Endothelial cell of umbilical vein (primary cell): Measurements from ENCODE around the gene SMIM8. TPM values are rescaled to one million over a fixed set of nuclear protein-coding genes. Genes with fewer than 3 reads are reported as not detected.

Experiments used
- BruUV-seq: library from RNA; stranded (reverse); fragments of 400-500 nt; replicated peaks from 2 replicates; lab custom pipeline; 2021; lab: Mats Ljungman, UMichigan
- CTCF ChIA-PET: fragments of 300-600, 350-600 bp; sonication (Branson Sonifier 250); formaldehyde crosslinking; loops from one replicate; lab custom pipeline; 2021; ENCODE audit warnings: antibody characterized with exemption, inconsistent platforms; lab: Charles Lee
- POLR2A ChIA-PET: fragments of 300-600, 350-600 bp; sonication (Branson Sonifier 250); formaldehyde crosslinking; loops from one replicate; lab custom pipeline; 2021; ENCODE audit warnings: antibody characterized with exemption, inconsistent platforms; lab: Charles Lee
- DNase-seq: peaks from one replicate; pipeline ENCODE4 v3.0.0-alpha.2; 2011; ENCODE audit warnings: low read depth, low spot score
- FAIRE-seq: peaks from 2 replicates; lab custom pipeline; 2011; peaks lifted over from hg19 to GRCh38; lab: Jason Lieb, UNC
- H2AFZ ChIP-seq: 2 replicates; pipeline ENCODE4 v1.6.0; 2012; ENCODE audit warnings: low read depth, low read length, control low read depth, inconsistent platforms
- H3K27ac ChIP-seq: 2 replicates; pipeline ENCODE4 v1.5.1; 2011; ENCODE audit warnings: low read depth, mild to moderate bottlenecking, control low read depth, low read length, moderate library complexity; ENCODE audit not compliant: insufficient read depth
- H3K27me3 ChIP-seq, 2 experiments: 2 replicates each; pipeline versions ENCODE4 v1.6.0 to v1.6.1; 2011; ENCODE audit warnings: low read length in 2 of 2, mixed read lengths in 1 of 2; ENCODE audit not compliant: control insufficient read depth in 2 of 2, insufficient read depth in 2 of 2
- H3K36me3 ChIP-seq, 2 experiments: 2 replicates in 1 of 2; 3 replicates in 1 of 2; pipeline ENCODE4 v1.5.1; 2011; ENCODE audit warnings: low read length in 2 of 2, mild to moderate bottlenecking in 1 of 2, moderate library complexity in 1 of 2; ENCODE audit not compliant: control insufficient read depth in 2 of 2, insufficient read depth in 2 of 2; ENCODE audit errors: extremely low read depth in 1 of 2
- H3K4me1 ChIP-seq: 3 replicates; pipeline ENCODE4 v1.5.1; 2011; ENCODE audit warnings: mild to moderate bottlenecking, low read length; ENCODE audit not compliant: control insufficient read depth, insufficient read depth; ENCODE audit errors: extremely low read depth
- H3K4me2 ChIP-seq: 2 replicates; pipeline ENCODE4 v1.6.1; 2011; ENCODE audit warnings: low read length, control low read depth, mixed read lengths; ENCODE audit not compliant: insufficient read depth
- H3K4me3 ChIP-seq, 3 experiments: fragments of 200-600 bp in 1 of 3; sonication (generic), shearing (Covaris generic) in 1 of 3; replicated peaks in 1 of 3; 2 replicates each; pipeline ENCODE4 v1.5.1; 2011 to 2016; ENCODE audit warnings: control low read depth in 3 of 3, low read length in 3 of 3, mild to moderate bottlenecking in 2 of 3, inconsistent platforms in 1 of 3, low read depth in 1 of 3, moderate library complexity in 1 of 3; ENCODE audit not compliant: insufficient read depth in 1 of 3
- H3K79me2 ChIP-seq: 2 replicates; pipeline ENCODE4 v1.6.0; 2012; ENCODE audit warnings: low read length, inconsistent platforms; ENCODE audit not compliant: control insufficient read depth, insufficient read depth
- H3K9ac ChIP-seq: replicated peaks from 2 replicates; pipeline ENCODE3; 2011; ENCODE audit warnings: low read length, control low read depth; ENCODE audit not compliant: insufficient read depth; ENCODE audit errors: extremely low read depth
- H3K9me1 ChIP-seq: replicated peaks from 3 replicates; pipeline ENCODE4 v1.6.0; 2011; ENCODE audit warnings: mild to moderate bottlenecking, low read length; ENCODE audit not compliant: control insufficient read depth, insufficient read depth; ENCODE audit errors: extremely low read depth
- H3K9me3 ChIP-seq: replicated peaks from 2 replicates; pipeline ENCODE4 v1.5.1; 2012; ENCODE audit warnings: low read length, inconsistent platforms; ENCODE audit not compliant: control insufficient read depth, insufficient read depth
- H4K20me1 ChIP-seq: replicated peaks from 2 replicates; pipeline ENCODE3; 2011; ENCODE audit warnings: mild to moderate bottlenecking, low read length; ENCODE audit not compliant: control insufficient read depth, insufficient read depth; ENCODE audit errors: extremely low read depth
- CTCF ChIP-seq, 2 donors: IDR thresholded peaks; 1 replicate in 1 of 2; 2 replicates in 1 of 2; pipeline ENCODE4 v1.5.1; 2011; ENCODE audit warnings: low read length in 2 of 2, mild to moderate bottlenecking in 2 of 2, moderate library complexity in 2 of 2, control low read depth in 1 of 2, inconsistent platforms in 1 of 2, low read depth in 1 of 2; ENCODE audit not compliant: insufficient read depth in 1 of 2; ENCODE audit errors: extremely low read depth in 1 of 2
- EZH2 ChIP-seq: IDR thresholded peaks from 2 replicates; pipeline ENCODE4 v1.6.1; 2012; ENCODE audit warnings: borderline replicate concordance, low read depth, mild to moderate bottlenecking, moderate library complexity, low read length, inconsistent platforms; ENCODE audit not compliant: severe bottlenecking
- FOS ChIP-seq: IDR thresholded peaks from 2 replicates; pipeline ENCODE4 v1.6.1; 2011; ENCODE audit warnings: mild to moderate bottlenecking, low read length, moderate library complexity, borderline replicate concordance; ENCODE audit not compliant: insufficient read depth
- GATA2 ChIP-seq: IDR thresholded peaks from 2 replicates; pipeline ENCODE4 v1.7.0; 2011; ENCODE audit warnings: low read depth, mild to moderate bottlenecking, moderate library complexity, mixed read lengths, low read length; ENCODE audit not compliant: insufficient read length, insufficient read depth
- JUN ChIP-seq: IDR thresholded peaks from 2 replicates; pipeline ENCODE4 v1.6.1; 2011; ENCODE audit warnings: borderline replicate concordance, low read depth; ENCODE audit not compliant: insufficient read length, insufficient read depth
- MAX ChIP-seq: IDR thresholded peaks from 2 replicates; pipeline ENCODE4 v1.6.1; 2011; ENCODE audit not compliant: insufficient read depth, insufficient read length
- MYC ChIP-seq: IDR thresholded peaks from one replicate; pipeline ENCODE4 v1.6.1; 2011; ENCODE audit warnings: mild to moderate bottlenecking, low read depth, low read length
- POLR2A ChIP-seq: IDR thresholded peaks from 2 replicates; pipeline ENCODE4 v1.6.1; 2012; ENCODE audit warnings: low read depth, mild to moderate bottlenecking, control low read depth, low read length
- POLR2AphosphoS5 ChIP-seq: IDR thresholded peaks from 2 replicates; pipeline ENCODE4 v1.6.1; 2012; ENCODE audit warnings: low read depth, mild to moderate bottlenecking, control low read depth, low read length, moderate library complexity; ENCODE audit not compliant: insufficient read depth
- dilution Hi-C: fragments of 300-500 bp; cut with MboI; formaldehyde crosslinking; loops from one replicate; pipeline ENCODE4 v1.15.0; 2019; ENCODE audit warnings: low sequenced_read_pairs; ENCODE audit not compliant: extremely low pct_ligation_motif_present
- intact Hi-C: fragments of 100-400 bp; cut with micrococcal nuclease; formaldehyde crosslinking; loops from one replicate; pipeline ENCODE4 v1.10.0; 2022
- polyA plus RNA-seq, 4 experiments: library from polyadenylated mRNA; depleted of rRNA in 3 of 4; stranded (reverse) in 3 of 4; unstranded in 1 of 4; fragments of >200 nt; gene quantifications; 2 replicates each; pipeline versions ENCODE4 v1.2.1 to v1.2.3, GENCODE V29; 2011 to 2012; ENCODE audit warnings: missing spikeins in 1 of 4
- total RNA-seq: library from RNA; stranded (reverse); gene quantifications from 2 replicates; pipeline ENCODE4 v1.2.3, GENCODE V29; 2021

SMIM8 gene
- total and polyA plus RNA-seq, 2 donors (not counting 3 experiments of a cell fraction or from before 2014, with no cell fraction given) = 2.0 to 8.4 TPM

GRCh38 chr6:87375315-87375714 is 52.9 kb downstream of the SMIM8 start:
- H3K36me3 ChIP-seq = no peaks in the 10 kb centered on the region
- H3K79me2 ChIP-seq = no peaks in the 10 kb centered on the region
- no peaks in the 10 kb centered on the region for H4K20me1 ChIP-seq
- H3K27me3 ChIP-seq = no peaks in the 10 kb centered on the region
- ChIA-PET CTCF (interaction anchor here (0.9 to 1.6 kb wide), 3 partner anchors 14 to 309 kb away, joined by 3 to 5 read pairs (median 3); no protein-coding TSS in a partner anchor), POLR2A (no interaction called here)
- TF ChIP-seq JUN = no peak
- no peak for TF ChIP-seq POLR2AphosphoS5
- no peak for TF ChIP-seq CTCF (IDR thresholded peaks at IDR 0.05; ENCODE audit: extremely low read depth in 1 of 2, insufficient read depth in 1 of 2, low read depth in 1 of 2, low read length in 2 of 2)
- no peak for TF ChIP-seq EZH2
- no peak for TF ChIP-seq POLR2A
- TF ChIP-seq MYC = no peak
- no peak for TF ChIP-seq MAX
- no peak for TF ChIP-seq FOS
- TF ChIP-seq GATA2 = no peak
- H3K9me1 ChIP-seq = no peaks in the 10 kb centered on the region
- H3K9me3 ChIP-seq = no peaks in the 10 kb centered on the region
- FAIRE-seq (no peak), DNase-seq (no peak)
- dilution Hi-C loops (no loop called here), intact Hi-C loops (no loop called here)
- H3K4me3 ChIP-seq = no peak overlapping the region
- no TSS peak for BruUV-seq
- no peak overlapping the region for H3K4me2 ChIP-seq
- no peak overlapping the region for H3K9ac ChIP-seq
- no peak overlapping the region for H3K27ac ChIP-seq
- H3K4me1 ChIP-seq = no peaks in the 10 kb centered on the region
- H2AFZ ChIP-seq = no peak overlapping the region
